Testis (tissue), 2 donors: Measurements from ENCODE around the gene FOXA1.

Experiments
- POLR2A ChIP-seq: fragments of 450-650 bp; IDR thresholded peaks from one replicate; pipeline ENCODE4 v1.6.1; 2017; ENCODE audit warnings: antibody characterized with exemption, mild to moderate bottlenecking, moderate library complexity
- TF ChIP-seq, protein P1 (sequence below), 3 experiments: fragments of 450-650 bp in 2 of 3; fragments of 200-600 bp in 1 of 3; sonication (generic) in 1 of 3; IDR thresholded peaks; one replicate each; pipeline ENCODE4 v1.5.1; 2016 to 2019; ENCODE audit warnings: antibody characterized with exemption in 3 of 3, mild to moderate bottlenecking in 2 of 3, moderate library complexity in 1 of 3

DNA sequence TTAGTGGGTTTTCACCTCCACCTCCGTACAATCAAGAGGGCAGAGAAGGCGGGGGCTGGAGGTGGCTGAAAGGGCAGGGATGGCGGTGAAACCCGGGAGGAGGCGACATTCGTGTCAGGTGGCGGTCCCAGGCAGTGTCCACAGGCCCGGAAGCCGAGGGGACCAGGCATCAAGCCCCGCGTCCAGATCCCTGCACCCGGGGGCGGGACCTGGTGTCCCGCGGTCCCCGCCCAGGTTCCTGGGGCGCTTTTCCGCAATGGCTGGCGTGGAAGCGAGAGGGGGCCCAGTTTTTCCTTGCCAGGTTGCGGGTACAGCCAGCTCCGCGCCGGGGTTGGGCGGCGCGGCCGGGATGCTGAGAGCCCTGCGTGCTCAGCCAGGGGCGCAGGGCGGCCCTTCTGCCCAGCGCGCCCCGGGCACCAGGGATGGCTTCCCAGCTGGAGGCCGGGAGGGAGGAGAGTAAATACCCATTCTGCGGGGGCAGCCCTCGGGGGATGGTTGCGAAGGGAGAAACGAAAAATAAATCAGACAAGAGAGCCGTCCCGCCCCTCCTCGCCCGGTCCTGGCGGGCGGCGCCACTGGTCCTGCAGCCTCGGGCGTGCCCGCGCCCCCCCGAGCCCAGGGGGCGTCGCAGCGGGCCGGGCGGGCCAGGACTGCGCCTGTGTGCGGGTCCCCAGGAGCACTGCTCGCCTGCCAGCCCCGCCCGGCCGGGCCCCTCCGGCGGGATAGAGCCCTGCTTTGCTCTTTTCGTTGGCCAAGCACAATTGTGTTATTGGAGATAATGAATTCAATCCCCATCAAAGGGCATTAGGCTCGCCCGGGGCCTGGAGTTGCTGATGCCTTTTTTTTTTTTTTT is 11.5 kb downstream of the FOXA1 start:
- no peak for TF ChIP-seq POLR2A
- TF ChIP-seq, protein P1, sequence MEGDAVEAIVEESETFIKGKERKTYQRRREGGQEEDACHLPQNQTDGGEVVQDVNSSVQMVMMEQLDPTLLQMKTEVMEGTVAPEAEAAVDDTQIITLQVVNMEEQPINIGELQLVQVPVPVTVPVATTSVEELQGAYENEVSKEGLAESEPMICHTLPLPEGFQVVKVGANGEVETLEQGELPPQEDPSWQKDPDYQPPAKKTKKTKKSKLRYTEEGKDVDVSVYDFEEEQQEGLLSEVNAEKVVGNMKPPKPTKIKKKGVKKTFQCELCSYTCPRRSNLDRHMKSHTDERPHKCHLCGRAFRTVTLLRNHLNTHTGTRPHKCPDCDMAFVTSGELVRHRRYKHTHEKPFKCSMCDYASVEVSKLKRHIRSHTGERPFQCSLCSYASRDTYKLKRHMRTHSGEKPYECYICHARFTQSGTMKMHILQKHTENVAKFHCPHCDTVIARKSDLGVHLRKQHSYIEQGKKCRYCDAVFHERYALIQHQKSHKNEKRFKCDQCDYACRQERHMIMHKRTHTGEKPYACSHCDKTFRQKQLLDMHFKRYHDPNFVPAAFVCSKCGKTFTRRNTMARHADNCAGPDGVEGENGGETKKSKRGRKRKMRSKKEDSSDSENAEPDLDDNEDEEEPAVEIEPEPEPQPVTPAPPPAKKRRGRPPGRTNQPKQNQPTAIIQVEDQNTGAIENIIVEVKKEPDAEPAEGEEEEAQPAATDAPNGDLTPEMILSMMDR (IDR thresholded peaks at IDR 0.05), result no peak
